ENCODE results near the gene ATP5F1C.
"Not testable (repeated sequence)": the region's sequence is repeated elsewhere in the genome, so short reads cannot be mapped to it uniquely, and the experiment has no call there.

The ATP5F1C gene

GRCh38 chr10:7773845-7774801, 13.9 kb upstream of the ATP5F1C start:
- TF ChIP-seq CTCF (IDR thresholded peaks at IDR 0.05; ENCODE audit: low read depth, low read length, missing control alignments), result no peak
- DNase-seq (ENCODE audit: low read depth), result no peak
- in situ Hi-C loops (cut with HindIII; ENCODE audit: low sequenced_read_pairs), result no loop called here
- no peak overlapping the region for H3K4me3 ChIP-seq (ENCODE audit: low read depth, low read length)

GRCh38 chr10:7776777-7777176, 11.2 kb upstream of the ATP5F1C start:
- in situ Hi-C loops (cut with HindIII; ENCODE audit: low sequenced_read_pairs), result no loop called here
- H3K4me3 ChIP-seq (ENCODE audit: low read depth, low read length), result no peak overlapping the region
- TF ChIP-seq CTCF (IDR thresholded peaks at IDR 0.05; ENCODE audit: low read depth, low read length, missing control alignments), result no peak
- no peak for DNase-seq (ENCODE audit: low read depth)

GRCh38 chr10:7782194-7782593, 5.8 kb upstream of the ATP5F1C start:
- in situ Hi-C loops (cut with HindIII; ENCODE audit: low sequenced_read_pairs); DNase-seq (ENCODE audit: low read depth); H3K4me3 ChIP-seq (ENCODE audit: low read depth, low read length): not testable (repeated sequence)

GRCh38 chr10:7786430-7786829, 1.5 kb upstream of the ATP5F1C start:
- in situ Hi-C loops (cut with HindIII; ENCODE audit: low sequenced_read_pairs), result no loop called here
- no peak overlapping the region for H3K4me3 ChIP-seq (ENCODE audit: low read depth, low read length)
- no peak for TF ChIP-seq CTCF (IDR thresholded peaks at IDR 0.05; ENCODE audit: low read depth, low read length, missing control alignments)
- DNase-seq (ENCODE audit: low read depth), result no peak

GRCh38 chr10:7787150-7787856, 674 bp upstream of the ATP5F1C start:
- in situ Hi-C loops (cut with HindIII; ENCODE audit: low sequenced_read_pairs), result no loop called here
- no peak for TF ChIP-seq CTCF (IDR thresholded peaks at IDR 0.05; ENCODE audit: low read depth, low read length, missing control alignments)
- H3K4me3 ChIP-seq (ENCODE audit: low read depth, low read length), result peak overlapping the region; percentile 80
- DNase-seq (ENCODE audit: low read depth), result no peak

- TF ChIP-seq CTCF (IDR thresholded peaks at IDR 0.05; ENCODE audit: low read depth, low read length, missing control alignments), result no peak
- in situ Hi-C loops (cut with HindIII; ENCODE audit: low sequenced_read_pairs), result no loop called here
- peak overlapping the region; percentile 80 for H3K4me3 ChIP-seq (ENCODE audit: low read depth, low read length)
- DNase-seq (ENCODE audit: low read depth), result no peak
Measured at GRCh38 chr10:7788639-7789286, 786 bp downstream of the ATP5F1C start.

Measured in astrocyte of the cerebellum (primary cell).